Trophoblast cell (in vitro differentiated cells and primary cell): ENCODE measurements around the gene GBX1.

Experiments
- DNase-seq, 2 donors: peaks; one replicate each; pipeline ENCODE4 v3.0.0-alpha.2; 2016
- H2AFZ ChIP-seq: 2 replicates; pipeline ENCODE4 v1.6.1; 2013; ENCODE audit warnings: low read length, moderate library complexity, mild to moderate bottlenecking; ENCODE audit not compliant: insufficient read depth, poor library complexity
- H2AK5ac ChIP-seq: 2 replicates; pipeline ENCODE4 v1.6.1; 2013; ENCODE audit warnings: mild to moderate bottlenecking, low read length
- H2BK120ac ChIP-seq: 2 replicates; pipeline ENCODE4 v1.6.1; 2013; ENCODE audit warnings: low read length, mild to moderate bottlenecking, moderate library complexity; ENCODE audit not compliant: insufficient read depth, poor library complexity
- H2BK12ac ChIP-seq: 2 replicates; pipeline ENCODE4 v1.6.1; 2013; ENCODE audit warnings: mild to moderate bottlenecking, low read length, moderate library complexity
- H2BK5ac ChIP-seq: 2 replicates; pipeline ENCODE4 v1.6.1; 2013; ENCODE audit warnings: low read length, low read depth, moderate library complexity, mild to moderate bottlenecking; ENCODE audit not compliant: poor library complexity
- H3K14ac ChIP-seq: 2 replicates; pipeline ENCODE4 v1.6.1; 2013; ENCODE audit warnings: mild to moderate bottlenecking, low read length
- H3K18ac ChIP-seq: 2 replicates; pipeline ENCODE4 v1.6.1; 2013; ENCODE audit warnings: mild to moderate bottlenecking, low read length
- H3K23ac ChIP-seq: 2 replicates; pipeline ENCODE4 v1.6.1; 2013; ENCODE audit warnings: low read length
- H3K27ac ChIP-seq: 2 replicates; pipeline ENCODE4 v1.5.1; 2013; ENCODE audit warnings: low read depth, mild to moderate bottlenecking, inconsistent platforms, low read length, moderate library complexity
- H3K27me3 ChIP-seq: 2 replicates; pipeline ENCODE4 v1.6.1; 2013; ENCODE audit warnings: inconsistent platforms, mild to moderate bottlenecking, low read length, moderate library complexity; ENCODE audit not compliant: insufficient read depth
- H3K36me3 ChIP-seq, 2 experiments: 1 replicate in 1 of 2; 2 replicates in 1 of 2; pipeline ENCODE4 v1.6.1; 2013; ENCODE audit warnings: low read length in 2 of 2, mild to moderate bottlenecking in 2 of 2, moderate library complexity in 1 of 2; ENCODE audit not compliant: insufficient read depth in 2 of 2, control insufficient read depth in 1 of 2
- H3K4ac ChIP-seq: 2 replicates; pipeline ENCODE4 v1.6.1; 2013; ENCODE audit warnings: low read depth, mild to moderate bottlenecking, low read length, moderate library complexity
- H3K4me1 ChIP-seq, 2 experiments: 1 replicate in 1 of 2; 2 replicates in 1 of 2; pipeline ENCODE4 v1.6.1; 2013; ENCODE audit warnings: low read length in 2 of 2, mild to moderate bottlenecking in 2 of 2, moderate library complexity in 1 of 2; ENCODE audit not compliant: insufficient read depth in 2 of 2, control insufficient read depth in 1 of 2
- H3K4me2 ChIP-seq: 2 replicates; pipeline ENCODE4 v1.6.1; 2013; ENCODE audit warnings: inconsistent platforms, mild to moderate bottlenecking, low read length, moderate library complexity
- H3K4me3 ChIP-seq: 2 replicates; pipeline ENCODE4 v1.5.1; 2013; ENCODE audit warnings: mild to moderate bottlenecking, low read depth, low read length, inconsistent platforms
- H3K79me1 ChIP-seq: one replicate; pipeline ENCODE4 v1.6.1; 2013; ENCODE audit warnings: low read length
- H3K79me2 ChIP-seq: 2 replicates; pipeline ENCODE4 v1.6.1; 2013; ENCODE audit warnings: low read length, mild to moderate bottlenecking; ENCODE audit not compliant: control insufficient read depth, insufficient read depth, poor library complexity
- H3K9ac ChIP-seq: 2 replicates; pipeline ENCODE4 v1.6.1; 2013; ENCODE audit warnings: mild to moderate bottlenecking, low read length
- H3K9me3 ChIP-seq: 2 replicates; pipeline ENCODE4 v1.6.1; 2013; ENCODE audit warnings: low read depth, mild to moderate bottlenecking, control low read depth, inconsistent platforms, low read length; ENCODE audit not compliant: insufficient read depth
- H4K12ac ChIP-seq: 2 replicates; pipeline ENCODE4 v1.6.1; 2013; ENCODE audit warnings: low read depth, mild to moderate bottlenecking, low read length, moderate library complexity
- H4K8ac ChIP-seq: 2 replicates; pipeline ENCODE4 v1.6.1; 2013; ENCODE audit warnings: low read depth, mild to moderate bottlenecking, low read length, moderate library complexity
- H4K91ac ChIP-seq: one replicate; pipeline ENCODE4 v1.6.1; 2013; ENCODE audit warnings: low read depth, mild to moderate bottlenecking, low read length, moderate library complexity
- WGBS: extraction: QIAGEN DNeasy Blood & Tissue Kit; methylation state at CpG from one replicate; pipeline ENCODE4 v1.1.7; 2013; ENCODE audit warnings: missing lambda C conversion rate; ENCODE audit not compliant: insufficient read length, insufficient coverage; ENCODE audit errors: extremely low coverage; 5-methylcytosine and 5-hydroxymethylcytosine counted together

The GBX1 gene

GRCh38 chr7:151207804-151208203 is 40.3 kb upstream of the GBX1 start:
- H3K79me2 ChIP-seq = no peaks in the 10 kb centered on the region

GRCh38 chr7:151207315-151207714 is 39.8 kb upstream of the GBX1 start:
- peaks cover 2% of the 10 kb centered on the region for H3K9me3 ChIP-seq
- peaks cover 0 to 2% of the 10 kb centered on the region in 2 experiments for H3K4me1 ChIP-seq
- no peak overlapping the region for H3K18ac ChIP-seq
- H3K4me3 ChIP-seq = no peak overlapping the region
- H3K9ac ChIP-seq = no peak overlapping the region
- no peak overlapping the region for H3K23ac ChIP-seq
- no peak overlapping the region for H2BK5ac ChIP-seq
- no peaks in the 10 kb centered on the region for H3K27me3 ChIP-seq
- no peak overlapping the region for H3K4me2 ChIP-seq
- H4K91ac ChIP-seq = no peak overlapping the region
- H2AFZ ChIP-seq = no peak overlapping the region
- H2BK120ac ChIP-seq = no peak overlapping the region
- WGBS = no CpG with 5 or more reads among the region's 9 CpGs
- no peaks in the 10 kb centered on the region for H3K36me3 ChIP-seq
- no peak overlapping the region for H3K4ac ChIP-seq
- H2BK12ac ChIP-seq = no peak overlapping the region
- no peak overlapping the region for H4K12ac ChIP-seq
- H2AK5ac ChIP-seq = no peak overlapping the region
- H3K79me1 ChIP-seq = no peaks in the 10 kb centered on the region
- no peak for DNase-seq
- H4K8ac ChIP-seq = no peak overlapping the region
- no peak overlapping the region for H3K27ac ChIP-seq
- H3K14ac ChIP-seq = no peak overlapping the region
- H3K79me2 ChIP-seq = no peaks in the 10 kb centered on the region

More at GRCh38 chr7:151207804-151208203, 40.3 kb upstream of the GBX1 start:
- Histone ChIP-seq H2BK120ac (no peak overlapping the region), H3K14ac (no peak overlapping the region), H2BK5ac (no peak overlapping the region), H4K8ac (no peak overlapping the region), H3K9me3 (peaks cover 2% of the 10 kb centered on the region), H3K79me1 (no peaks in the 10 kb centered on the region), H3K9ac (no peak overlapping the region), H3K4me1 (peaks cover under 1 to 5% of the 10 kb centered on the region in 2 experiments), H4K12ac (no peak overlapping the region), H3K4me3 (peak overlapping the region; percentile 32), H3K4me2 (no peak overlapping the region), H2BK12ac (no peak overlapping the region), H3K4ac (no peak overlapping the region), H3K27ac (no peak overlapping the region), H2AFZ (no peak overlapping the region), H3K18ac (no peak overlapping the region), H3K36me3 (no peaks in the 10 kb centered on the region), H3K27me3 (no peaks in the 10 kb centered on the region), H4K91ac (no peak overlapping the region), H3K23ac (no peak overlapping the region), H2AK5ac (no peak overlapping the region)
- WGBS = no CpG with 5 or more reads among the region's 12 CpGs
- no peak for DNase-seq

GRCh38 chr7:151206914-151207313 is 39.4 kb upstream of the GBX1 start:
- Histone ChIP-seq H3K27ac (no peak overlapping the region), H3K14ac (no peak overlapping the region), H4K91ac (no peak overlapping the region), H2AK5ac (no peak overlapping the region), H2BK12ac (no peak overlapping the region), H3K4me3 (no peak overlapping the region), H3K9ac (no peak overlapping the region), H3K4me2 (no peak overlapping the region), H3K79me2 (no peaks in the 10 kb centered on the region), H3K18ac (no peak overlapping the region), H3K9me3 (peaks cover 2% of the 10 kb centered on the region), H3K4ac (no peak overlapping the region), H3K79me1 (no peaks in the 10 kb centered on the region), H4K12ac (no peak overlapping the region), H2BK120ac (no peak overlapping the region), H2AFZ (no peak overlapping the region), H3K36me3 (no peaks in the 10 kb centered on the region), H3K23ac (no peak overlapping the region), H2BK5ac (no peak overlapping the region), H3K4me1 (peaks cover 0 to 2% of the 10 kb centered on the region in 2 experiments), H4K8ac (no peak overlapping the region), H3K27me3 (no peaks in the 10 kb centered on the region)
- DNase-seq = no peak
- WGBS = no CpG with 5 or more reads among the region's 9 CpGs

GRCh38 chr7:151205730-151206129 is 38.2 kb upstream of the GBX1 start:
- Histone ChIP-seq H3K14ac (no peak overlapping the region), H3K4ac (no peak overlapping the region), H2AFZ (no peak overlapping the region), H3K23ac (no peak overlapping the region), H3K4me2 (no peak overlapping the region), H2AK5ac (no peak overlapping the region), H3K27ac (no peak overlapping the region), H2BK12ac (no peak overlapping the region), H3K79me2 (no peaks in the 10 kb centered on the region), H3K18ac (no peak overlapping the region), H2BK5ac (no peak overlapping the region), H3K4me3 (no peak overlapping the region), H3K9me3 (peaks cover 2% of the 10 kb centered on the region), H2BK120ac (no peak overlapping the region), H3K9ac (no peak overlapping the region), H3K4me1 (peaks cover 0 to 2% of the 10 kb centered on the region in 2 experiments), H4K8ac (no peak overlapping the region), H3K27me3 (no peaks in the 10 kb centered on the region), H4K91ac (no peak overlapping the region), H3K79me1 (no peaks in the 10 kb centered on the region), H3K36me3 (no peaks in the 10 kb centered on the region), H4K12ac (no peak overlapping the region)
- WGBS = no CpG with 5 or more reads among the region's 6 CpGs
- no peak for DNase-seq
